ENCODE measurements around the gene TSPAN32.

DNA sequence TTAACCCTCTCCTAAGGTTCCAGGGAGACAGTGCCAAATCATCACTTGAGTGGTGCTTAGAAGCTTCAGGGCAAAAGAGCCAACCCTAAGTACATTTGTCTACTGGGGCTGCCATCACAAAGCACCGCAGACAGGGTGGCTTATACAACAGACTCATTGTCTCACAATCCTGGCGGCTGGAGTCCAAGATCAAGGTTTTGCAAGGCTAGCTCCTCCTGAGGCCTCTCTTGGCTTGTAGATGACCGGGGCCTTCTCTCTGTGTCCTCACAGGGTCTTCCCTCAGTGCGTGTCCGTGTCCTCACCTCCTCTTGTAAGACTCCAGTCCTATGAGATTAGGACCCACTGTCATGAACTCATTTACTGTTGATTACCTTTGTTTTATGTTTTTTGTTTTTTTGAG is 41.2 kb downstream of the TSPAN32 start:
- TF ChIP-seq, protein P1, sequence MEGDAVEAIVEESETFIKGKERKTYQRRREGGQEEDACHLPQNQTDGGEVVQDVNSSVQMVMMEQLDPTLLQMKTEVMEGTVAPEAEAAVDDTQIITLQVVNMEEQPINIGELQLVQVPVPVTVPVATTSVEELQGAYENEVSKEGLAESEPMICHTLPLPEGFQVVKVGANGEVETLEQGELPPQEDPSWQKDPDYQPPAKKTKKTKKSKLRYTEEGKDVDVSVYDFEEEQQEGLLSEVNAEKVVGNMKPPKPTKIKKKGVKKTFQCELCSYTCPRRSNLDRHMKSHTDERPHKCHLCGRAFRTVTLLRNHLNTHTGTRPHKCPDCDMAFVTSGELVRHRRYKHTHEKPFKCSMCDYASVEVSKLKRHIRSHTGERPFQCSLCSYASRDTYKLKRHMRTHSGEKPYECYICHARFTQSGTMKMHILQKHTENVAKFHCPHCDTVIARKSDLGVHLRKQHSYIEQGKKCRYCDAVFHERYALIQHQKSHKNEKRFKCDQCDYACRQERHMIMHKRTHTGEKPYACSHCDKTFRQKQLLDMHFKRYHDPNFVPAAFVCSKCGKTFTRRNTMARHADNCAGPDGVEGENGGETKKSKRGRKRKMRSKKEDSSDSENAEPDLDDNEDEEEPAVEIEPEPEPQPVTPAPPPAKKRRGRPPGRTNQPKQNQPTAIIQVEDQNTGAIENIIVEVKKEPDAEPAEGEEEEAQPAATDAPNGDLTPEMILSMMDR (IDR thresholded peaks at IDR 0.05; ENCODE audit: low read depth, low read length) = no peak
- TF ChIP-seq EZH2phosphoT487 (IDR thresholded peaks at IDR 0.05; ENCODE audit: low read depth) = no peak

Measured in OCI-LY3 (cell line).